K562 (cell line): Measurements from ENCODE around the gene ARL16. TPM values are rescaled to one million over a fixed set of nuclear protein-coding genes. Genes with fewer than 3 reads are reported as not detected.

ENCODE experiments used
- CCNT2 ChIP-seq: IDR thresholded peaks from 2 replicates; pipeline ENCODE4 v1.6.1; 2011; ENCODE audit warnings: borderline replicate concordance, low read depth, mild to moderate bottlenecking, moderate library complexity, mixed read lengths, low read length; ENCODE audit not compliant: insufficient read length; ENCODE audit errors: extremely low read depth
- CREM ChIP-seq: IDR thresholded peaks from 2 replicates; pipeline ENCODE4 v1.6.1; 2014; ENCODE audit warnings: antibody characterized with exemption, low read depth
- GABPB2 ChIP-seq: fragments of 250-450 bp; sonication (Bioruptor Pico); conservative IDR thresholded peaks from 2 replicates; pipeline ENCODE4 v1.5.1; 2021; ENCODE audit warnings: mild to moderate bottlenecking
- HCFC1 ChIP-seq: IDR thresholded peaks from 2 replicates; pipeline ENCODE4 v1.6.1; 2012; ENCODE audit warnings: low read depth, low read length, improper control_type of control experiment
- KDM5B ChIP-seq: fragments of 200-600 bp; sonication (generic); IDR thresholded peaks from 2 replicates; pipeline ENCODE4 v1.6.1; 2012; ENCODE audit warnings: low read depth, mild to moderate bottlenecking, moderate library complexity, low read length, control low read depth, inconsistent platforms; ENCODE audit not compliant: insufficient replicate concordance
- MBD2 ChIP-seq: sonication (generic); IDR thresholded peaks from 2 replicates; pipeline ENCODE4 v1.6.1; 2016; ENCODE audit warnings: low read depth, borderline replicate concordance
- MLLT1 ChIP-seq, 2 experiments: fragments of 450-650 bp; IDR thresholded peaks; 2 replicates each; pipeline ENCODE4 v1.6.1; 2016
- NR3C1 ChIP-seq: sonication (generic); formaldehyde crosslinking; IDR thresholded peaks from 2 replicates; pipeline ENCODE4 v1.8.1; 2022; ENCODE audit warnings: missing genetic modification reagents
- SMAD1 ChIP-seq: fragments of 150-350 bp; IDR thresholded peaks from 2 replicates; pipeline ENCODE4 v1.6.1; 2014; ENCODE audit warnings: low read length, low read depth; ENCODE audit not compliant: partially characterized antibody
- ZBTB9 ChIP-seq: fragments of 450-650 bp; formaldehyde crosslinking; IDR thresholded peaks from 2 replicates; pipeline ENCODE4 v1.4.0; 2020; ENCODE audit warnings: mild to moderate bottlenecking, moderate library complexity
- ZEB2 ChIP-seq: fragments of 450-650 bp; IDR thresholded peaks from 2 replicates; pipeline ENCODE4 v1.6.1; 2016
- ZNF407 ChIP-seq: fragments of 450-650 bp; IDR thresholded peaks from 2 replicates; pipeline ENCODE4 v1.6.1; 2016; ENCODE audit warnings: low read depth
- polyA plus RNA-seq, 8 experiments: library from polyadenylated mRNA; depleted of rRNA in 4 of 8; stranded (reverse) in 5 of 8; unstranded in 3 of 8; fragments of >200 nt; fragmentation: Nextera tagmentation in 2 of 8; fragmentation: Illumina TruSeq in 1 of 8; extraction: Ambion mirVana in 2 of 8; extraction: Trizol in 1 of 8; gene quantifications; 2 replicates each; pipeline versions ENCODE4 v1.2.1 to v1.2.3, GENCODE V29; 2011 to 2014; ENCODE audit warnings: inconsistent platforms in 1 of 8, missing spikeins in 1 of 8
- total RNA-seq, 7 experiments: library from RNA; depleted of rRNA in 6 of 7; stranded (reverse); fragments of >200 nt in 6 of 7; fragmentation: Illumina TruSeq in 2 of 7; extraction: Trizol in 2 of 7; gene quantifications; 2 replicates each; pipeline versions ENCODE4 v1.2.1 to v1.2.3, GENCODE V29; 2011 to 2021; ENCODE audit warnings: low replicate concordance in 1 of 7

The ARL16 gene
- total and polyA plus RNA-seq, 9 of the 15 experiments (the other 6 are each of a cell fraction or from before 2014, with no cell fraction given): 5.4 to 32.4 (median 22.6) TPM

GRCh38 chr17:81683584-81684441, at the start of gene ARL16, which contains the start of gene HGS (continued):
- TF ChIP-seq ZNF407 (peak; percentile 99), GABPB2 (no peak), MBD2 (peak; percentile 98), HCFC1 (peak; percentile 63; the same call in 1 of the 2 replicates), KDM5B (peak; percentile 65), ZBTB9 (CRISPR knock-in tag) (0 out of 2 replicates have a peak, but pooled peaks have one; percentile 35), CCNT2 (peak; percentile 31), ZEB2 (peak; percentile 5; the same call in 1 of the 2 replicates), SMAD1 (peak; percentile 49), NR3C1 (no peak; the same call in 1 of the 2 replicates), CREM (peak; percentile 76), MLLT1 (IDR thresholded peaks at IDR 0.05) (peak in 1 of 2 experiments; percentile 93; a peak in 2 of 4 replicates)
